Spleen (tissue), 11 donors: Measurements from ENCODE around the gene LY86. TPM values are rescaled to one million over a fixed set of nuclear protein-coding genes. Genes with fewer than 3 reads are reported as not detected.
A peak's percentile ranks its signal among the peaks of the same experiment; 100 is the strongest.

Experiments used
- DNase-seq: peaks from one replicate; pipeline ENCODE4 v3.0.0-alpha.2; 2020
- H3K27ac ChIP-seq, 8 donors: fragments of 200-600 bp; sonication (generic) in 7 of 8; 1 replicate in 4 of 8; 2 replicates in 4 of 8; pipeline versions ENCODE4 v1.5.0 to v1.8.0; 2016 to 2021; ENCODE audit warnings: inconsistent platforms in 4 of 8, mild to moderate bottlenecking in 4 of 8, moderate library complexity in 1 of 8
- H3K27me3 ChIP-seq, 7 donors: fragments of 200-600 bp; sonication (generic) in 6 of 7; replicated peaks in 1 of 7; 1 replicate in 4 of 7; 2 replicates in 3 of 7; pipeline versions ENCODE4 v1.5.0 to v1.8.0; 2016 to 2021; ENCODE audit warnings: inconsistent platforms in 3 of 7, mild to moderate bottlenecking in 1 of 7
- H3K36me3 ChIP-seq, 6 donors: fragments of 200-600 bp; sonication (generic) in 5 of 6; 1 replicate in 4 of 6; 2 replicates in 2 of 6; pipeline versions ENCODE4 v1.5.0 to v1.8.0; 2016 to 2021; ENCODE audit warnings: inconsistent platforms in 2 of 6
- H3K4me1 ChIP-seq, 6 donors: fragments of 200-600 bp; sonication (generic) in 5 of 6; 1 replicate in 3 of 6; 2 replicates in 3 of 6; pipeline versions ENCODE4 v1.5.0 to v1.8.0; 2016 to 2021; ENCODE audit warnings: inconsistent platforms in 3 of 6
- H3K4me3 ChIP-seq, 8 donors: fragments of 200-600 bp; sonication (generic) in 7 of 8; 1 replicate in 4 of 8; 2 replicates in 4 of 8; pipeline versions ENCODE4 v1.5.0 to v1.8.0; 2016 to 2021; ENCODE audit warnings: inconsistent platforms in 4 of 8, mild to moderate bottlenecking in 4 of 8, moderate library complexity in 2 of 8
- H3K9me3 ChIP-seq, 8 donors: fragments of 200-600 bp; sonication (generic) in 7 of 8; 1 replicate in 4 of 8; 2 replicates in 4 of 8; pipeline versions ENCODE4 v1.5.0 to v1.8.0; 2016 to 2021; ENCODE audit warnings: inconsistent platforms in 4 of 8
- POLR2A ChIP-seq, 3 donors: fragments of 450-650 bp; IDR thresholded peaks; one replicate each; pipeline ENCODE4 v1.5.1; 2017; ENCODE audit warnings: antibody characterized with exemption in 3 of 3, mild to moderate bottlenecking in 1 of 3
- POLR2AphosphoS5 ChIP-seq, 3 donors: sonication (generic); formaldehyde crosslinking; IDR thresholded peaks; one replicate each; pipeline ENCODE4 v1.5.1; 2017; ENCODE audit warnings: antibody characterized with exemption in 3 of 3
- WGBS, 5 donors: extraction: QIAGEN DNeasy Blood & Tissue Kit in 3 of 5; methylation state at CpG; one replicate each; pipeline versions ENCODE4 v1.1.5 to v1.1.7; 2013 to 2018; 5-methylcytosine and 5-hydroxymethylcytosine counted together
- intact Hi-C: fragments of 100-400 bp; cut with DNase I; formaldehyde crosslinking; loops from one replicate; pipeline ENCODE4 v1.15.0; 2023; ENCODE audit warnings: low total_unique reads
- polyA plus RNA-seq, 3 donors: library from polyadenylated mRNA; stranded (reverse); fragments of 200-250 nt; gene quantifications; one replicate each; pipeline ENCODE4 v1.2.1, GENCODE V29; 2013
- total RNA-seq, 7 donors: library from RNA; depleted of rRNA in 3 of 7; stranded (reverse); fragments of >200 nt in 3 of 7; fragmentation: NEBNext Ultra II Directional in 4 of 7; extraction: Animal tissue kit (Norgen Biotek cat#: 25700) in 4 of 7; gene quantifications; one replicate each; pipeline versions ENCODE4 v1.1.0 to v1.2.1, GENCODE V29; 2016 to 2021
- TF ChIP-seq, protein P1 (sequence below), 11 experiments: fragments of 200-600 bp in 7 of 11; fragments of 450-650 bp in 4 of 11; sonication (generic) in 4 of 11; IDR thresholded peaks in 8 of 11; conservative IDR thresholded peaks in 3 of 11; 1 replicate in 7 of 11; 2 replicates in 4 of 11; pipeline versions ENCODE4 v1.4.0 to v1.8.0; 2016 to 2021; ENCODE audit warnings: antibody characterized with exemption in 11 of 11, inconsistent platforms in 4 of 11, mild to moderate bottlenecking in 1 of 11
- donor health status: healthy with polysubstance abuse.
- donor health status: DM: no; HTN: no; CAD: no; lungs with moderate emphysema.
- donor health status: DM: no; HTN: no; CAD: no.
- donor health status: Bipolar disorder and iron deficiency.
- donor health status: healthy.
- donor health status: DM: no; HTN: no; CAD: no.
- donor health status: DM: yes; HTN: yes; CAD: no.

Gene LY86
- total and polyA plus RNA-seq, 10 donors, result 31.7 to 145 (median 70.2) TPM

DNA sequence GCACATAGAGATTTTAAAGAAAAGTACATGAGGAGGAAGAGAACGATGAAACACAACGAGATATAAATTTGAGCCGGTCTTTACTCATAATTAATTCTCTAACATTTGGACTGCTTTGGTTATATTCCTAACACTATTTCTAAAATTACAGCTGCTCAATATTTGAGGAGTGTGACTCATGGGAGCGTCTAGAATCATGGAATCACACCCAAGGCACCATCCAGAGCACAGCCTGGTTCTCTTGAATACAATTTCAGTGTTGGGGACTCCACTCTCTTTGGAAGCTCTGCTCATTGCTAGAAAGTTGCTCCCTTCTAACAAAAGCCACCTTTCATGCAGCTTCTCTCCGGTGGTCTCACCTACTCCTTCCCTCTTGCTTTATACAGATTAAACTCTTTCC is 64.4 kb downstream of the LY86 start:
- DNase-seq, result no peak
- peaks cover 11 to 33% (median 21%) of the 10 kb centered on the region in 6 donors for H3K4me1 ChIP-seq
- no peaks in the 10 kb centered on the region for H3K9me3 ChIP-seq
- peaks cover 0 to 63% (median 0%) of the 10 kb centered on the region in 6 donors for H3K36me3 ChIP-seq
- intact Hi-C loops, result loop anchor here (10.0 kb wide), 1 partner anchor 98 kb away; no protein-coding TSS in a partner anchor
- no peak overlapping the region for H3K4me3 ChIP-seq
- 90 to 96% (median 92%) methylated on average over 5 of the region's 5 CpGs for WGBS, 5 donors
- TF ChIP-seq POLR2AphosphoS5 (IDR thresholded peaks at IDR 0.05), result no peak
- TF ChIP-seq POLR2A (IDR thresholded peaks at IDR 0.05), result no peak
- TF ChIP-seq, protein P1, sequence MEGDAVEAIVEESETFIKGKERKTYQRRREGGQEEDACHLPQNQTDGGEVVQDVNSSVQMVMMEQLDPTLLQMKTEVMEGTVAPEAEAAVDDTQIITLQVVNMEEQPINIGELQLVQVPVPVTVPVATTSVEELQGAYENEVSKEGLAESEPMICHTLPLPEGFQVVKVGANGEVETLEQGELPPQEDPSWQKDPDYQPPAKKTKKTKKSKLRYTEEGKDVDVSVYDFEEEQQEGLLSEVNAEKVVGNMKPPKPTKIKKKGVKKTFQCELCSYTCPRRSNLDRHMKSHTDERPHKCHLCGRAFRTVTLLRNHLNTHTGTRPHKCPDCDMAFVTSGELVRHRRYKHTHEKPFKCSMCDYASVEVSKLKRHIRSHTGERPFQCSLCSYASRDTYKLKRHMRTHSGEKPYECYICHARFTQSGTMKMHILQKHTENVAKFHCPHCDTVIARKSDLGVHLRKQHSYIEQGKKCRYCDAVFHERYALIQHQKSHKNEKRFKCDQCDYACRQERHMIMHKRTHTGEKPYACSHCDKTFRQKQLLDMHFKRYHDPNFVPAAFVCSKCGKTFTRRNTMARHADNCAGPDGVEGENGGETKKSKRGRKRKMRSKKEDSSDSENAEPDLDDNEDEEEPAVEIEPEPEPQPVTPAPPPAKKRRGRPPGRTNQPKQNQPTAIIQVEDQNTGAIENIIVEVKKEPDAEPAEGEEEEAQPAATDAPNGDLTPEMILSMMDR (IDR thresholded peaks at IDR 0.05 in 8 of 11, conservative IDR thresholded peaks at IDR 0.05 in 3 of 11), result no peak
- H3K27me3 ChIP-seq, result no peaks in the 10 kb centered on the region
- no peak overlapping the region for H3K27ac ChIP-seq

DNA sequence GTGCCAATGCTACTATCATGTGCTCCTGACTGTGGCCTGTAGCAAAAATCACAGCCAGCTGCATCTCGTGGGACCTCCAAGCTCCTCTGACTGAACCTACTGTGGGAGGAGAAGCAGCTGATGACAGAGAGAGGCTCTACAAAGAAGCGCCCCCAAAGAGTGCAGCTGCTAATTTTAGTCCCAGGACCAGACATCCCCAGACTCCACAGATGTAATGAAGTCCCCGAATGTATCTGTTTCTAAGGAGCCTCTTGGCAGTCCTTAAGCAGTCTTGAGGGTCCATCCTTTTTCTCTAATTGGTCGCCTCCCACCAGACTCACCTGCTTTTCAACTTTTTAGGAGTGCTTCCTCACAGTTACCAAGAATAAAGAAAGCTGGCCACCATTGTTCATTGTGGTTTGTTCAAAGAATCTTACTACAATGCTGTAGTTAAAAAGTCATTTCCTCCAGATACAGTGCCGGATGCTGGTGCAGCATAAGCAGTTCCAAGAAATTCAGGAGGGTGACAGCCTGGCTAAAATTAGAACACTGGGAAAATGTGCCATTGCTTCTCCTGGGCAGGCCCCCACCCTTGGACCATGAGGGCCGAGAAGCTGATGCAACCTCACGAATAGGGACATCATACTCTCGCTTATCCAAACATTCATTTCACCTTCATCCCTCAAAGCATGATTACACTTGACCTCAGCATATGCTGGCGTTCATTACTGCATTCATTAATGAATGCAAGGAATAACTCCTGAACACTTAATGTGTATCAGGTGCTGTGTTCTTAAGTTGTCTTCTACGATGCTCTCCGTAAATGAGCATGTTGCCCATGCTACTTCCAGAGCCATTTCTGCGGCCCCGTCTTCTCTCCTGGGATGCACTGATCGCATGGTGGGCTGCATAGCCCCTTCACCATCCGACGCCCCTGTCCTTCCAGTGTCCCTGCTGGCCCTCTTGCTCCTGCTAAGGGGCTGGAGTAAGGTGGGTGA is 66.4 kb downstream of the LY86 start:
- 48 to 60% (median 52%) methylated on average over 16 of the region's 16 CpGs for WGBS, 5 donors
- intact Hi-C loops, result loop anchor here (10.0 kb wide), 1 partner anchor 100 kb away; no protein-coding TSS in a partner anchor
- peaks cover 0 to 54% (median 0%) of the 10 kb centered on the region in 6 donors for H3K36me3 ChIP-seq
- no peaks in the 10 kb centered on the region for H3K27me3 ChIP-seq
- H3K4me3 ChIP-seq, result no peak overlapping the region
- peak overlapping the region in 6 of 8 donors; percentile 11 to 69 (median 55) for H3K27ac ChIP-seq
- peaks cover 12 to 50% (median 35%) of the 10 kb centered on the region in 6 donors for H3K4me1 ChIP-seq
- TF ChIP-seq POLR2AphosphoS5 (IDR thresholded peaks at IDR 0.05) (no peak), POLR2A (IDR thresholded peaks at IDR 0.05) (no peak)
- TF ChIP-seq, protein P1 (IDR thresholded peaks at IDR 0.05 in 8 of 11, conservative IDR thresholded peaks at IDR 0.05 in 3 of 11), result no peak
- no peaks in the 10 kb centered on the region for H3K9me3 ChIP-seq
- DNase-seq, result no peak

DNA sequence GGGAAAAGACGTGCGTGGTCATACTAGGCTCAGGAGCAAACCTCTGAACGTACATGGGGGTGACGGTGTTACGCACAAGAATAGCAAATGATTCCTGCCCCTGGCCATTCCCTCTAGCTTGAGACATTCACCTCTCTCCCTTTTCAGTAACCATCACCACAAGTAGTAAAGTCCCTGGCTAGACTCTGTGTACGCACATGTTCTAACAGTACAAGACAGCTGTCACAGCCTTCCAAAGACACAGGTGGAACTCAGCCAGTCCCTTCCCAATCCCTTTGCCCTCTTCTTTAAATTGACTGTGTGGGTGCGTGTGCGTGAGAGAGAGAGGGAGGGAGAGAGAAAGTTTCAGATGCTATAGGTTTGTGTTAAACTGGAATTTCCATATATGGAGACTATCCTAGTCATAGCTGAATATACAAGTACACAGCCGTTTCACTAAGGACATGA is 67.3 kb downstream of the LY86 start:
- Histone ChIP-seq H3K36me3 (peaks cover 0 to 45% (median 0%) of the 10 kb centered on the region in 6 donors), H3K27ac (peak overlapping the region in 3 of 8 donors; percentile 9 to 69 (median 22)), H3K4me3 (no peak overlapping the region), H3K4me1 (peaks cover 12 to 59% (median 43%) of the 10 kb centered on the region in 6 donors), H3K27me3 (no peaks in the 10 kb centered on the region), H3K9me3 (no peaks in the 10 kb centered on the region)
- TF ChIP-seq, protein P1 (IDR thresholded peaks at IDR 0.05 in 8 of 11, conservative IDR thresholded peaks at IDR 0.05 in 3 of 11), result no peak
- no peak for TF ChIP-seq POLR2A (IDR thresholded peaks at IDR 0.05)
- no peak for TF ChIP-seq POLR2AphosphoS5 (IDR thresholded peaks at IDR 0.05)
- WGBS, 5 donors, result 75 to 86% (median 77%) methylated on average over 9 of the region's 9 CpGs
- intact Hi-C loops, result loop anchor here (10.0 kb wide), 1 partner anchor 101 kb away; no protein-coding TSS in a partner anchor
- no peak for DNase-seq

DNA sequence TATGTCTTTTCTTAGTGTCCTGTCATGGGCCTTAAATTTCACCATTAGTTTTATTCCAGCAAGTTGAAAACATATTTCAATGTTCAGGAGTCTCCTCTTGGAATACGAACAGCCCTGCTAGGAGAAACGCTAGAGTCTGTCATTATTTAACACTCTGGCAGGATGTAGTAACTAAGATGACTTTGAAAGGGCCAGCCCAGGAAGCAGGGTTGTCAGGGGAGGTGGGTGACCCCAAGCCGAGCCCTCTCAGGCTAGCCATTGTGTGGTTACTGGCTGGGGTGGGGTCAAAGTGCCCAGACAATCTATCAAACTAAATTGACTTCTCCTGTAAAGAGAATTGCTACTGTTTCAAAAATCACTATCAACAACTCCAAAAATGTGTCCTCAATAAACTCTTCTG is 67.8 kb downstream of the LY86 start:
- H3K27me3 ChIP-seq, result no peaks in the 10 kb centered on the region
- DNase-seq, result no peak
- no peaks in the 10 kb centered on the region for H3K9me3 ChIP-seq
- peaks cover 0 to 40% (median 0%) of the 10 kb centered on the region in 6 donors for H3K36me3 ChIP-seq
- H3K27ac ChIP-seq, result peak overlapping the region in 3 of 8 donors; percentile 9 to 69 (median 22)
- intact Hi-C loops, result loop anchor here (10.0 kb wide), 1 partner anchor 101 kb away; no protein-coding TSS in a partner anchor
- no peak overlapping the region for H3K4me3 ChIP-seq
- H3K4me1 ChIP-seq, result peaks cover 12 to 64% (median 44%) of the 10 kb centered on the region in 6 donors
- 24 to 32% (median 29%) methylated on average over 3 of the region's 3 CpGs for WGBS, 5 donors
- TF ChIP-seq, protein P1 (IDR thresholded peaks at IDR 0.05 in 8 of 11, conservative IDR thresholded peaks at IDR 0.05 in 3 of 11), result no peak
- TF ChIP-seq POLR2A (IDR thresholded peaks at IDR 0.05) (no peak), POLR2AphosphoS5 (IDR thresholded peaks at IDR 0.05) (peak in 1 of 3 donors; percentile 13)
